K562 (cell line): Measurements from ENCODE around the gene DHRS3. TPM values are rescaled to one million over a fixed set of nuclear protein-coding genes. Genes with fewer than 3 reads are reported as not detected.

Experiments used
- CCNT2 ChIP-seq: IDR thresholded peaks from 2 replicates; pipeline ENCODE4 v1.6.1; 2011; ENCODE audit warnings: borderline replicate concordance, low read depth, mild to moderate bottlenecking, moderate library complexity, mixed read lengths, low read length; ENCODE audit not compliant: insufficient read length; ENCODE audit errors: extremely low read depth
- CUX1 ChIP-seq: fragments of 200-800 bp; sonication (Bioruptor generic); IDR thresholded peaks from 2 replicates; pipeline ENCODE4 v1.6.1; 2016; ENCODE audit warnings: missing genetic modification characterization, missing compliant biosample characterization
- NFIC ChIP-seq: fragments of 450-650 bp; IDR thresholded peaks from 2 replicates; pipeline ENCODE4 v1.6.1; 2017; ENCODE audit warnings: mild to moderate bottlenecking, inconsistent platforms
- RCOR1 ChIP-seq, 2 experiments: IDR thresholded peaks; 2 replicates each; pipeline ENCODE4 v1.6.1; 2012; ENCODE audit warnings: low read depth in 2 of 2, low read length in 2 of 2, borderline replicate concordance in 1 of 2, improper control_type of control experiment in 1 of 2
- ZNF311 ChIP-seq: fragments of 250-450 bp; sonication (Bioruptor Pico); IDR thresholded peaks from 2 replicates; pipeline ENCODE4 v1.4.0; 2020; ENCODE audit warnings: mild to moderate bottlenecking, moderate library complexity
- ZNF668 ChIP-seq: fragments of 250-450 bp; sonication (Bioruptor Pico); IDR thresholded peaks from 2 replicates; pipeline ENCODE4 v1.8.0; 2022; ENCODE audit warnings: mild to moderate bottlenecking, inconsistent platforms
- polyA plus RNA-seq, 8 experiments: library from polyadenylated mRNA; depleted of rRNA in 4 of 8; stranded (reverse) in 5 of 8; unstranded in 3 of 8; fragments of >200 nt; fragmentation: Nextera tagmentation in 2 of 8; fragmentation: Illumina TruSeq in 1 of 8; extraction: Ambion mirVana in 2 of 8; extraction: Trizol in 1 of 8; gene quantifications; 2 replicates each; pipeline versions ENCODE4 v1.2.1 to v1.2.3, GENCODE V29; 2011 to 2014; ENCODE audit warnings: inconsistent platforms in 1 of 8, missing spikeins in 1 of 8
- total RNA-seq, 7 experiments: library from RNA; depleted of rRNA in 6 of 7; stranded (reverse); fragments of >200 nt in 6 of 7; fragmentation: Illumina TruSeq in 2 of 7; extraction: Trizol in 2 of 7; gene quantifications; 2 replicates each; pipeline versions ENCODE4 v1.2.1 to v1.2.3, GENCODE V29; 2011 to 2021; ENCODE audit warnings: low replicate concordance in 1 of 7

DHRS3 gene
- total and polyA plus RNA-seq, 9 of the 15 experiments (the other 6 are each of a cell fraction or from before 2014, with no cell fraction given) = 21.0 to 116 (median 58.7) TPM

- TF ChIP-seq RCOR1 (IDR thresholded peaks at IDR 0.05; ENCODE audit: borderline replicate concordance in 1 of 2, low read depth in 2 of 2, low read length in 2 of 2) = peak in 1 of 2 experiments; percentile 38; a peak in 1 of 4 replicates
- 0 out of 2 replicates have a peak, but pooled peaks have one; percentile 37 for TF ChIP-seq ZNF311
- no peak for TF ChIP-seq CUX1 (CRISPR knock-in tag)
- TF ChIP-seq ZNF668 (CRISPR knock-in tag) = peak; percentile 73; the same call in 1 of the 2 replicates
- TF ChIP-seq NFIC = peak; percentile 95
- TF ChIP-seq CCNT2 = no peak
Measured at GRCh38 chr1:12548973-12549459, 69.0 kb downstream of the DHRS3 start (continued).
